Stromal cell of bone marrow (primary cell): ENCODE data around the gene TLE3.

Experiments used
- DNase-seq: peaks from one replicate; pipeline ENCODE4 v3.0.0-alpha.2; 2012; ENCODE audit warnings: low read depth

Gene TLE3

GRCh38 chr15:70047386-70048197, 50.1 kb downstream of the TLE3 start:
- no peak for DNase-seq

- DNase-seq, result no peak
Measured at GRCh38 chr15:70046679-70047369, 50.9 kb downstream of the TLE3 start.

GRCh38 chr15:70045045-70045444, 52.7 kb downstream of the TLE3 start:
- peak; percentile 56 for DNase-seq

- no peak for DNase-seq
Measured at GRCh38 chr15:70044168-70044567, 53.5 kb downstream of the TLE3 start.

GRCh38 chr15:70043590-70043989, 54.1 kb downstream of the TLE3 start:
- no peak for DNase-seq

- no peak for DNase-seq
Measured at GRCh38 chr15:70042553-70043214, 55.0 kb downstream of the TLE3 start.

- DNase-seq, result no peak
Measured at GRCh38 chr15:70039917-70040316, 57.8 kb downstream of the TLE3 start.

- DNase-seq, result no peak
Measured at GRCh38 chr15:70038730-70039392, 58.9 kb downstream of the TLE3 start.

GRCh38 chr15:70037292-70037640, 60.5 kb downstream of the TLE3 start:
- no peak for DNase-seq

- no peak for DNase-seq
Measured at GRCh38 chr15:70036585-70037291, 61.0 kb downstream of the TLE3 start.

- no peak for DNase-seq
Measured at GRCh38 chr15:70035719-70036077, 62.0 kb downstream of the TLE3 start.

GRCh38 chr15:70035051-70035718, 62.5 kb downstream of the TLE3 start:
- no peak for DNase-seq

GRCh38 chr15:70034596-70034995, 63.1 kb downstream of the TLE3 start:
- no peak for DNase-seq

GRCh38 chr15:70034141-70034540, 63.6 kb downstream of the TLE3 start:
- DNase-seq, result no peak

- DNase-seq, result no peak
Measured at GRCh38 chr15:70033529-70034140, 64.1 kb downstream of the TLE3 start.

- DNase-seq, result no peak
Measured at GRCh38 chr15:70033109-70033508, 64.6 kb downstream of the TLE3 start.

- no peak for DNase-seq
Measured at GRCh38 chr15:70032509-70032908, 65.2 kb downstream of the TLE3 start.

- DNase-seq, result no peak
Measured at GRCh38 chr15:70031713-70032112, 66.0 kb downstream of the TLE3 start.

- no peak for DNase-seq
Measured at GRCh38 chr15:70031261-70031660, 66.5 kb downstream of the TLE3 start.

- DNase-seq, result no peak
Measured at GRCh38 chr15:70030851-70031250, 66.9 kb downstream of the TLE3 start.

- DNase-seq, result no peak
Measured at GRCh38 chr15:70029297-70029701, 68.4 kb downstream of the TLE3 start.
